Ureter (tissue), 1 donor: ENCODE data around the gene DHRS12. TPM values are rescaled to one million over a fixed set of nuclear protein-coding genes. Genes with fewer than 3 reads are reported as not detected.
A peak's percentile ranks its signal among the peaks of the same experiment; 100 is the strongest.

Experiments
- DNase-seq: peaks from one replicate; pipeline ENCODE4 v3.0.0-alpha.2; 2020; ENCODE audit warnings: low spot score
- total RNA-seq: library from RNA; stranded (reverse); gene quantifications from one replicate; pipeline ENCODE4 v1.2.4, GENCODE V29; 2023
- donor health status: DM: yes; HTN: yes; CAD: no.

Gene DHRS12
- total RNA-seq, 1 donor from 2014 or later = 23.3 TPM

GRCh38 chr13:51811046-51811445, 7.1 kb upstream of the DHRS12 start:
- no peak for DNase-seq

DNA sequence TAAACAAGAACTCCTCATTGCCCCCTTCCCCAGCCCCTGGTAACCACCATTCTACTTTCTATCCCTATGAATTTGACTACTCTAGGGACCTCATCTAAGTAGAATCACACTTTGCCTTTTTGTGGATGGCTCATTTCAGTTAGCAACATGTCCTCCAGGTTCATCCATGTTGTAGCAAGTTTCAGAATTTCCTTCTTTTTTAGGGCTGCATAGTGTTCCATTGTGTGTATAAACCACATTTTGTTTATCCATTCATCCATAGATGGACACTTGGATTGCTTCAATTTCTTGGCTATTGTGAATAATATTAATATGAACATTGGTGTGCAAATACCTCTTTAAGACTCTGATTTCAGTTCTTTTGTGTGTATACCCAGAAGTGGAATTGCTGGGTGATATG, 4.8 kb upstream of the DHRS12 start:
- no peak for DNase-seq

GRCh38 chr13:51807041-51807440, 3.1 kb upstream of the DHRS12 start:
- DNase-seq = no peak

- no peak for DNase-seq
Observed at GRCh38 chr13:51806566-51806965, 2.6 kb upstream of the DHRS12 start.

DNA sequence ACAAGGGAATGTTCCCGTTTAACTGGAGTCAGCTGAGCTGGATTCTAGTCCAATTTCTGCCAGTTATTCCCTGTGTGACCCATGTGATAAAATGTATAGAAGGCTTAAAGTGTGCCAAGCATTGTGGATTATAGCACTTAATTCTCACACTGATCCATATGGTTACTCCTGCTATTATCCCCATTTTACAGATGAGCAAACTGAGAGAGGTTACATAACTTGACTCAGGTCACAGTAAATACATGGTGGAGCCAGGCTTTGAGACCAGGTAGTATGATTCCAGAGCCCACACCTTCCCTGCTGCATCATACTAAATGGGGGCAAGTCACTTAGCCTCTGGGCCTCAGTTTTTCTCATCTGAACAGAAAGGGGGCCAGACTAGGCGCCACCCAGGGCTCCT, 2.0 kb upstream of the DHRS12 start:
- DNase-seq = no peak

DNA sequence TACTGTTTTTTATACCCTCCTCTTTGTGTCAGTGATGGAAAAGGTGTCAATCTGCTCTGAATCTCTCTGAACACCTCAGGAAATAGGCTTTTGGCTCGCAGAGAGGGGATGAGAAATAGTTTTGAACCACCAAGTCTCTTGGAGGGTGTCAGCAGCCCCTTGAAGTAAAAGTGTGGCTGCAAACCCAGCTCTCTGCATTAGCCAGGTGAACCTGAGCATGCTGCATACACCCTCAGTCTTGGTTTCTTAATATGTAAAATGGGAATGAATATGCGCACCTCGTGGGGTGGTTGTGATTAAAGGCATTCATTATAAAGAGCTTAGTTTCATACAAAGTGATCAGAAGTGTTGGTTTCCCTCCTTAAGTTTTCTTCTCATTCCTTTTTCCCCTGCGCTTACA, 1.4 kb upstream of the DHRS12 start:
- DNase-seq = no peak

GRCh38 chr13:51804295-51805172, 571 bp upstream of the DHRS12 start:
- DNase-seq = no peak

DNA sequence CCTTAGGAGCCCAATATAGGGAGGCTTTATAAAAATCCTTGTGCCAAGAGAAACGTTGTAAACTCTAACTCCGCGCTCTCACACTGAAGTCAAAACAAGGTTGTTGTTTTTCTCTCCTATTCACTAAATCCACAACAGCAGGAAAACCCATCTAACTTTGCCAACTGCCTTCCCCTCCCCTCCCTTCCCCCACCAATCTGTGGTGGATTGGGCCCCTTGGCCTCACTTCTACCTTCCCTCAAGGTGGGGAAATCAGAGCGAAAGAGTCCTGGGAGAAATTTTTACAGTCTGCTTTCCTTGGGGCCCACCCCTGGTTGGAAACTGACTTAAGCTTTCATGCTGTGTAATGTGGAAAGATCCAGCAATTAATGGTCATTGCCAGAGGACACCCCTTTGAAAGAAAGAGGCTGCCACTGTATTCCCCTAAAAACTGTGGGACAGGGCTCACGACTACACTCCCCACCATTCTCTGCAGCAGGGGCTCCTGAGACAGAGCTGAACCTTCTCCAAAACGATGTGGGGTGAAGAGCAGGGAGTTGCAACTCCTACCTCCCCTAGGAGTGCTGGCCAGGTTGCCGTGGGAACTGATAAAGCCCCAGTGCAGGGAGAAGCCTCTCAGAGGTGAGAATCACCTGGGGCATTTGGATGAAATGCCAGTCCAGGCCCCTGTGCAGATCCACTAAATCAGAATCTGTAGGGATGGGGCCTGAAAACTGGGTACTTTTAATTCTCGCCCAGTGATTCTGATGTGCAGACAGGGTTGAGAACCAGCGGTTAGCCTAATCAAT, 1.1 kb downstream of the DHRS12 start:
- DNase-seq = no peak

DNA sequence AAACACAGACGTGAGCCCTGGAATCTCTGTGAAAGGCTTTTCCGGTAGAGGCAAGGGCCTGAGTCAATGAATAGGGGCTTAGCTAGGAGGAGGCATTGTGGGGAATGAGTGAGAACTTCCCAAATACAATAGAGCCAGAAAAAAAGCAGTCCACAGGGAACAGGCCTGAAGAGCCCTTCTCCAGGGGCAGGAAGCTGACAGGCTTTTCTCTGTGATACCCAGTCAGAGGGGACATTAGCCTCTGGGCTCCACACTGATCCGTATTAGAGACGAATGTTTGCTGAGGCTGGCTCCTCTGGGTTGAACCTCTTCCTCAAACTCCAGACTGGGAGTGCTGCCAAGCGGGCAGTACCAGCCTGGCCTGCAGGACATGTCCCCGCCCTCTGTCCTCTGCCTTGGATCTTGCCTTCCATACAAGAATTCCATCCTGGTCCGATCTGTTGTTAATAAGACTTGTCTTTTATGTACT, 2.3 kb downstream of the DHRS12 start:
- DNase-seq = peak; percentile 82

- no peak for DNase-seq
Observed at GRCh38 chr13:51800486-51800885, 3.5 kb downstream of the DHRS12 start.

DNA sequence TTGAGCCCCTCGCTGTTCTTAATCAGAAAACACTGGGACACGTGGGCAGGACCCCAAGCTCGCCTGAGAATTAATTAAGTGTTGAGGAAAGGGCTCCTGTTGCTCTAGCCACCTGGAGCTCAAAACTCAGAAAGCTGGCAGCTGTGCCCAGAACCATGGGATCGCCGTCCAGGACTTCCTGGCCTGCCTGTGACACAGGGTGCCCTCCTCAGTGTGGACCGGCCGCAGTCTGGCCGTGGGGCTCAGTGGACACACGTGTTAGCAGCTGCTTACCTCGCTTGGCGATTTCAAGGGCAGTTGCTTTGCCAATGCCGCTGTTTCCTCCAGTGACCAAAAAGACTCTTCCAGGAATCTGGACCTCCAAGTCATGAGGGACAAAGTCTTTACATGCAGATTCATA, 4.7 kb downstream of the DHRS12 start:
- no peak for DNase-seq

DNA sequence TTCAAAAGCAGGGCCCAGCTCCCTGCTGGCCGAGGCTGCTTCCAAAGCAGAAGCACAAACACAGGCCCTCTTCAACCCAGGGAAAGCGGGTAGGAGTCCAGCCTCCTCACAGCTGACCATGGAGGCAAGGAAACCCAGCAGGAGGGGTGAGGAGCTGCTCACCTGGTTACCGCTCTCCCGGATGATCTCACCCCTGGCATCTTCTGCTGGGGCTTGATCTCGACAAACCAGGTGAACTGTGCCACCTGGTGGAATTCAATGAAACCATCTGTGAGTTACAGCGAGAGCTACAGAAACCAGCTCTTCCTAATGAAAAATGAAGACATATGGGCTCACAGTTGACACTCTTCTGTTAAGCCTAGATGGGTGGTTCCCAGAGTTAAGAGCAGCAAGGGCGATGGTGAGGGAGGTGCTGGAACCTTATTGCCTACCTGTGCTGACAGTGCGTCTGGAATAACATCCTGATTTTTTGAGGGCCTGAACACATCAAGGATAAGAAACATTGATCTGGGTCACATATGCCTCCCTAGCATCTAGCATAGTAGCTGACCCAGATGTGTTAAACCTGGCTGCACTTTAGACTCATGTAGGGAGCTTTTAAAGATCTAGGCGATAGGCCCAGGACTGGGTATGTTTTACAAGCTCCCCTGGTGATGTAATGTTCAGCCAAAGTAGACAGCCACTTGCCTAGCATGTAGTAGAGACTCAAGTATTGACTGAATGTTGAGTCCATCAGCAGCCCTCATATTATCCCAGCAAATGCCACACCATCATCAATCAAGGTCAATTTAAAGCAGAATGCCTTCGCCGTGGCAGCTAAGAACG, 6.1 kb downstream of the DHRS12 start:
- DNase-seq = peak; percentile 64

DNA sequence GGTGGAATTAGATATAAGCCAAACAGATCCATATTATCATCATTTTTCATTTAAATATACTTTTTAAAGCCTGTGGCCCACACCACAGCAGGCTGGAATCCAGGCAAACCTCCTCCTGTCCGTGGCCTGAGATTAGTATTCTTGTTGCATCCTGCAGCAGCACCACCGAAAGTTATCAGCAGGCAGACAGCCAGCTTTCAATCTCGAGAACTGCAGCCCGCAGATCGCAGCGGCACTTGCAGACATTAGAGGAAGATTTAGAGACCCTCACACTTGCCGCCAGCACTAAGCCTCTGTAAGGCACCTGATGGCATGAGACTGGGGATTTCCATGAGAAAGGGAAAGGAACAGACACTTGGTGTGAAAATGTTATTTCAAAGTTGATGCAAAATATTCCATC, 7.4 kb downstream of the DHRS12 start:
- DNase-seq = no peak

GRCh38 chr13:51795419-51795818, 8.5 kb downstream of the DHRS12 start:
- DNase-seq = no peak

GRCh38 chr13:51794964-51795363, 9.0 kb downstream of the DHRS12 start:
- DNase-seq = no peak

GRCh38 chr13:51793570-51794271, 10.2 kb downstream of the DHRS12 start:
- no peak for DNase-seq

DNA sequence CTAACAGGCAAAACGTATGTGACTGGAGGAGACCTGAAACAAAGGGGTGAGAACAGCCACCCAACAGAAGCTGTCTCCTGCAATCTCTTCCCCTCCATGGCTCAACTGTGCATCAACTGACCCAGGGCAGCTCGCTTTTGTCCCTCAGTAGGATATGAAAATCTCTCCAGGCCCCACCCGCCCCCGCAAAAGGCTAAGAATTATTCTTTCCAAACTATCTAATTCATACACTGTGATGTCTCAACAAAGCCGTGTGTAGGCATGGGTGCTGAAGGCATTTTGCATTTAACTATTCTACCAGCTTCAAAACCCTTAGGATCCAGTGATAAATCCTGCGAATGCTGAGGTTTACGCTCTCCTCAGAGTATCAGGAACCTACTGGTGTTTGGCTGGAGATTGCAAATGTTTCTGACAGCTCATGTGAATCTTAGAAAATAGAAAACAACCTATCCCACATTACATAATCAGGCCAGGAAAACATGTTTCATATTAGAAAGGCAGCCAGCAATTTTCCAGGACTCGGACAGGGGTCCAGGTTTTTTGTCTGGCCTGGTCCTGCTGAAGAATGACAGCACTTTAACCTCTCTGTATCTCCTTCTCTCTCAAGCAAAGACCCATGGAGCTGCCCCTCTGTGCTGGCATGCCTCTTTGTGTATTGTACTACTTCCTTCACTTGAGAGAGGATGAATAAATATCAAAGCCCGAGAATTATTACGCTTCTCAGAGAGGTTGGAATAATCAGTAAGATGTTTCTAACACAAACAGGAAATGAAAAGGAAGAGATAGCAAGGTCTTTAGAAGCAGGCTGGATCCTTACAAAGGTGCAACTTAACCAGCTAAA, 17.3 kb downstream of the DHRS12 start:
- DNase-seq = no peak

GRCh38 chr13:51785712-51786424, 18.1 kb downstream of the DHRS12 start:
- DNase-seq = peak; percentile 61

GRCh38 chr13:51784097-51784496, 19.9 kb downstream of the DHRS12 start:
- DNase-seq = no peak
